ENCODE data around the gene LRP5. TPM values are rescaled to one million over a fixed set of nuclear protein-coding genes. Genes with fewer than 3 reads are reported as not detected.

Gene LRP5
- total and polyA plus RNA-seq, 9 of the 15 experiments (the other 6 are each of a cell fraction or from before 2014, with no cell fraction given) = 0.48 to 44.2 (median 13.5) TPM

- TF ChIP-seq ERF (CRISPR knock-in tag; IDR thresholded peaks at IDR 0.05) (peak; percentile 73; the same call in 1 of the 2 replicates), RHOXF2B (CRISPR knock-in tag; conservative IDR thresholded peaks at IDR 0.05) (peak; percentile 52; the same call in 1 of the 2 replicates), SP1 (CRISPR knock-in tag; IDR thresholded peaks at IDR 0.05) (peak; percentile 87), TRIM25 (IDR thresholded peaks at IDR 0.05; ENCODE audit: borderline replicate concordance) (no peak; the same call in 1 of the 2 replicates), ZNF717 (CRISPR knock-in tag; IDR thresholded peaks at IDR 0.05) (peak; percentile 89), ARID1B (IDR thresholded peaks at IDR 0.05) (no peak), TBP (optimal IDR thresholded peaks at IDR 0.05; ENCODE audit: low read depth, low read length) (peak; percentile 100), HDAC8 (tag; IDR thresholded peaks at IDR 0.05) (no peak), MAFK (IDR thresholded peaks at IDR 0.05; ENCODE audit: low read length) (0 out of 2 replicates have a peak, but pooled peaks have one; percentile 12), ZNF282 (CRISPR knock-in tag; IDR thresholded peaks at IDR 0.05) (no peak), ZNF143 (CRISPR knock-in tag; IDR thresholded peaks at IDR 0.05) (no peak), ZNF644 (tag; IDR thresholded peaks at IDR 0.05; ENCODE audit: low read depth) (no peak; the same call in 1 of the 2 replicates), ZNF41 (CRISPR knock-in tag; conservative IDR thresholded peaks at IDR 0.05) (peak; percentile 84), ZNF212 (CRISPR knock-in tag; IDR thresholded peaks at IDR 0.05) (no peak), FOXA1 (IDR thresholded peaks at IDR 0.05; ENCODE audit: borderline replicate concordance) (no peak), ZNF395 (CRISPR knock-in tag; IDR thresholded peaks at IDR 0.05) (peak; percentile 70; the same call in 1 of the 2 replicates), KDM2B (CRISPR knock-in tag; IDR thresholded peaks at IDR 0.05) (peak; percentile 83; the same call in 1 of the 2 replicates), POU5F1 (IDR thresholded peaks at IDR 0.05; ENCODE audit: borderline replicate concordance, low read depth, low read length, partially characterized antibody) (no peak), ZKSCAN1 (IDR thresholded peaks at IDR 0.05; ENCODE audit: low read depth, low read length) (no peak)
- TF ChIP-seq, protein P1, sequence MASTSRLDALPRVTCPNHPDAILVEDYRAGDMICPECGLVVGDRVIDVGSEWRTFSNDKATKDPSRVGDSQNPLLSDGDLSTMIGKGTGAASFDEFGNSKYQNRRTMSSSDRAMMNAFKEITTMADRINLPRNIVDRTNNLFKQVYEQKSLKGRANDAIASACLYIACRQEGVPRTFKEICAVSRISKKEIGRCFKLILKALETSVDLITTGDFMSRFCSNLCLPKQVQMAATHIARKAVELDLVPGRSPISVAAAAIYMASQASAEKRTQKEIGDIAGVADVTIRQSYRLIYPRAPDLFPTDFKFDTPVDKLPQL (IDR thresholded peaks at IDR 0.05; ENCODE audit: extremely low read depth, insufficient read length) = no peak
- TF ChIP-seq, protein P2, sequence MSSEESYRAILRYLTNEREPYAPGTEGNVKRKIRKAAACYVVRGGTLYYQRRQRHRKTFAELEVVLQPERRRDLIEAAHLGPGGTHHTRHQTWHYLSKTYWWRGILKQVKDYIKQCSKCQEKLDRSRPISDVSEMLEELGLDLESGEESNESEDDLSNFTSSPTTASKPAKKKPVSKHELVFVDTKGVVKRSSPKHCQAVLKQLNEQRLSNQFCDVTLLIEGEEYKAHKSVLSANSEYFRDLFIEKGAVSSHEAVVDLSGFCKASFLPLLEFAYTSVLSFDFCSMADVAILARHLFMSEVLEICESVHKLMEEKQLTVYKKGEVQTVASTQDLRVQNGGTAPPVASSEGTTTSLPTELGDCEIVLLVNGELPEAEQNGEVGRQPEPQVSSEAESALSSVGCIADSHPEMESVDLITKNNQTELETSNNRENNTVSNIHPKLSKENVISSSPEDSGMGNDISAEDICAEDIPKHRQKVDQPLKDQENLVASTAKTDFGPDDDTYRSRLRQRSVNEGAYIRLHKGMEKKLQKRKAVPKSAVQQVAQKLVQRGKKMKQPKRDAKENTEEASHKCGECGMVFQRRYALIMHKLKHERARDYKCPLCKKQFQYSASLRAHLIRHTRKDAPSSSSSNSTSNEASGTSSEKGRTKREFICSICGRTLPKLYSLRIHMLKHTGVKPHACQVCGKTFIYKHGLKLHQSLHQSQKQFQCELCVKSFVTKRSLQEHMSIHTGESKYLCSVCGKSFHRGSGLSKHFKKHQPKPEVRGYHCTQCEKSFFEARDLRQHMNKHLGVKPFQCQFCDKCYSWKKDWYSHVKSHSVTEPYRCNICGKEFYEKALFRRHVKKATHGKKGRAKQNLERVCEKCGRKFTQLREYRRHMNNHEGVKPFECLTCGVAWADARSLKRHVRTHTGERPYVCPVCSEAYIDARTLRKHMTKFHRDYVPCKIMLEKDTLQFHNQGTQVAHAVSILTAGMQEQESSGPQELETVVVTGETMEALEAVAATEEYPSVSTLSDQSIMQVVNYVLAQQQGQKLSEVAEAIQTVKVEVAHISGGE (CRISPR knock-in tag; IDR thresholded peaks at IDR 0.05) = peak in 2 of 3 experiments; percentile 3 to 29; a peak in 2 of 6 replicates
Measured at GRCh38 chr11:68459886-68460740, 147.7 kb downstream of the LRP5 start (continued).

All from K562 (cell line).